ENCODE measurements around the gene FAF1.

- no peak for TF ChIP-seq POLR2A (IDR thresholded peaks at IDR 0.05)
- TF ChIP-seq, protein P1, sequence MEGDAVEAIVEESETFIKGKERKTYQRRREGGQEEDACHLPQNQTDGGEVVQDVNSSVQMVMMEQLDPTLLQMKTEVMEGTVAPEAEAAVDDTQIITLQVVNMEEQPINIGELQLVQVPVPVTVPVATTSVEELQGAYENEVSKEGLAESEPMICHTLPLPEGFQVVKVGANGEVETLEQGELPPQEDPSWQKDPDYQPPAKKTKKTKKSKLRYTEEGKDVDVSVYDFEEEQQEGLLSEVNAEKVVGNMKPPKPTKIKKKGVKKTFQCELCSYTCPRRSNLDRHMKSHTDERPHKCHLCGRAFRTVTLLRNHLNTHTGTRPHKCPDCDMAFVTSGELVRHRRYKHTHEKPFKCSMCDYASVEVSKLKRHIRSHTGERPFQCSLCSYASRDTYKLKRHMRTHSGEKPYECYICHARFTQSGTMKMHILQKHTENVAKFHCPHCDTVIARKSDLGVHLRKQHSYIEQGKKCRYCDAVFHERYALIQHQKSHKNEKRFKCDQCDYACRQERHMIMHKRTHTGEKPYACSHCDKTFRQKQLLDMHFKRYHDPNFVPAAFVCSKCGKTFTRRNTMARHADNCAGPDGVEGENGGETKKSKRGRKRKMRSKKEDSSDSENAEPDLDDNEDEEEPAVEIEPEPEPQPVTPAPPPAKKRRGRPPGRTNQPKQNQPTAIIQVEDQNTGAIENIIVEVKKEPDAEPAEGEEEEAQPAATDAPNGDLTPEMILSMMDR (IDR thresholded peaks at IDR 0.05), result no peak
Measured at GRCh38 chr1:50877641-50878040, 82.4 kb downstream of the FAF1 start.
